ENCODE results near the gene FSTL5.

FSTL5 gene

GRCh38 chr4:161444626-161445025 lies 719.2 kb downstream of the FSTL5 start:
- no peak for DNase-seq (ENCODE audit: low spot score)

DNA sequence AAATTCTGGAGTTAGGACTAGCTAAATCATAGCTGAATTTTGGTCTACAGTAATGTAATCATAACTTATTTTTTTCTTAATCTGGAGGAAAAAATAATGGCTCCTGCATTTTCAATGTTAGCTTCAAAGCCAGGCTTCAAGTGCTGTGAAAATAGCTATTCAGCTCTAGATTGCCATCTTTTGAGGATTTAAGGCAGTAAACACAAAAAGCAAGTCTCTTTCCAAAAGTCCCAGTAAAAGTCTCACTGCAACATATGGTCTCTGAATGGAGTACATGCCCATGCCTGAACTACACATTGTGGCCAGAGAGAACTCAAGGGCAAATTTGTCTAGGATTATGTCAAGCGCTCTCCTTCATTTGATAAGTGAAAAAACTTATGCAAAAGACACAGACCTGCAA lies 720.9 kb downstream of the FSTL5 start:
- DNase-seq (ENCODE audit: low spot score) = no peak

- DNase-seq (ENCODE audit: low spot score) = no peak
These were observed 725.7 kb downstream of the FSTL5 start for GRCh38 chr4:161438096-161438495.

- DNase-seq (ENCODE audit: low spot score) = no peak
These were observed 735.4 kb downstream of the FSTL5 start for GRCh38 chr4:161428180-161428965.

- DNase-seq (ENCODE audit: low spot score) = no peak
These were observed 744.0 kb downstream of the FSTL5 start for GRCh38 chr4:161419822-161420221.

DNA sequence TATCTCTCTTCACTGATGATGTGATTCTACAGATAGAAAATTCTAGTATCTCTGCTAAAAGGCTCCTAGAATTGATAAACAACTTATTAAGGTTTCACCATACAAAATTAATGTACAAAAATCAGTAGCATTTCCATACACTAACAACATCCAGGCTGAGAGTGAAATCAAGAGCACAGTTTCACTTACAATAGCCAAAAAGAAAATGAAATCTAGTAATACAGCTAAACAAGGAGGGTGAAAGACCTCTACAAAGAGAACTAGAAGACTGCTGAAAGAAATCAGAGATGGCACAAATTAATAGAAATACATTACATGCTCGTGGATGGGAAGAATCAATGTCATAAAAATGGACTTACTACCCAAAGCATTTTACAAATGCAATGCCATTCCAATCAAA lies 751.9 kb downstream of the FSTL5 start:
- DNase-seq (ENCODE audit: low spot score) = no peak

- no peak for DNase-seq (ENCODE audit: low spot score)
These were observed 759.3 kb downstream of the FSTL5 start for GRCh38 chr4:161404346-161405110.

DNA sequence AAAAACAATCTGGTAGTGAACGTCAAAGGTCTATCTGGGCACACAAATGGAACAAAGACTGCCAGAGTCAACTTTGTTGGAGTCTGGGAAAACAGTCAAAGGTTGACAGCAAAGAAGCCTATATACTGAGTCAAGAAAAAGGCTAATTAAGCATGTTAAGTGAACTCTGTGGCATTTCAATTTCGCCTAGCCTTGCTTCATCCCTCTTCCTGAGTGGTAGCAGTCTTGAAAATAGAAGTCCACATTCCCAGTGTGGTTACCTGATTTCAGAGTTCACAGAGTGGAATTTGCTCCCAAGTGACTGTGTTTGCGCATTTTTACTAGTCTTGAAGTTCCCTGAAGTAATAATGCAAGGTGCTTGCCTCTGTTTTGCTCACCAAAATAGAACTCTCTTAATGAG lies 760.0 kb downstream of the FSTL5 start:
- no peak for DNase-seq (ENCODE audit: low spot score)

DNA sequence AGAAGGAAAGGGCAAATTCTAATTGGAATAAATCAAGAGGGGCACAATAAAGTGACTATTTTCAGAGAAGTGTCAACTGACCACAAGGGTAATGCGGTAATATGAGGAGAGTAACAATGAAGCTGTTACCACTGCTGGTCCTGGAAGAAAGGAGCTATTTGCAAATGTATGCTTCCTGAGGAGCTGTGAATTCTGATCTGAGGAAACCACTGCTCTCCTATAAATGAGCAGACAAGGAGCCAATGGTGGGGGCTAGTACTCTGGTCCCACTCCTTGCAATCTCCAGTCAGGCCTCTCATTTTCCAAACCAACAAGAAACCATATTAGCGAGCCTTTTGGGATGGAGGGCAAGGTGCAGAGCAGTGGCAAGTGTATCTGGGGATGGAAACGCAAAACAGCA lies 770.2 kb downstream of the FSTL5 start:
- no peak for DNase-seq (ENCODE audit: low spot score)

DNA sequence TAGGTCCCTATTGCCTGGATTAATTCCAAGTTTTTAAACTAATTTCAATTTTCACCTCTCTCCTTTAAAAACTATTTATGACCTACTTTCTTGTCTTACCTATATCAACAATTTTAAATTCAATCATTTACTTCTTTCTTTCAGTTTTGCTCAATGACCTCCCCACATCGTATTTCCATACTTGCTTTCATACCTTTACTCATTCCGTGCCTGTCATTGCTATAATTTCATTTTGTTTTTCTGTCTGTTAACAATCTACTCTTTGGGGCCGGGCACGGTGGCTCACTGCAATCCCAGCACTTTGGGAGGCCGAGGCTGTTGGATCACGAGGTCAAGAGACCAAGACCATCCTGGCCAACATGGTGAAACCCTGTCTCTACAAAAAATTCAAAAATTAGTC lies 781.1 kb downstream of the FSTL5 start:
- no peak for DNase-seq (ENCODE audit: low spot score)

DNA sequence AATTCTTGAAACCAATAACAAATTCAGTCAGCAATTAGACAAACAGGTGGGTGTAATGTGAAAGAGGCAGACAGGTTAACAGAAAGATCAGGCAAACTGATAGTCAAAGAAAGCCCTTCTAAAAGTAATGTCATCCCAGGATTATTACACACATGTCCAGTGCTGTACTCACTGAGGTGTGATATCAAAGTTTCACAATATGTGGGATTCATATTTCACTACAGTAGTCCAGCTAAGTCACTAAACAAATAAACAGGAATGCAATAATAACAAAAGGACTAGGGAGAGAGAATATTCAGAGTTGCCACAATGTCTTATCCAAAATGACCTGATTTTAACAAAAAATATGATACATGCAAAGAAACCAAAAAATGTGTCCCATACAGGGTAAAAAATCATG lies 787.5 kb downstream of the FSTL5 start:
- DNase-seq (ENCODE audit: low spot score) = no peak

GRCh38 chr4:161364681-161365080 lies 799.1 kb downstream of the FSTL5 start:
- no peak for DNase-seq (ENCODE audit: low spot score)

DNA sequence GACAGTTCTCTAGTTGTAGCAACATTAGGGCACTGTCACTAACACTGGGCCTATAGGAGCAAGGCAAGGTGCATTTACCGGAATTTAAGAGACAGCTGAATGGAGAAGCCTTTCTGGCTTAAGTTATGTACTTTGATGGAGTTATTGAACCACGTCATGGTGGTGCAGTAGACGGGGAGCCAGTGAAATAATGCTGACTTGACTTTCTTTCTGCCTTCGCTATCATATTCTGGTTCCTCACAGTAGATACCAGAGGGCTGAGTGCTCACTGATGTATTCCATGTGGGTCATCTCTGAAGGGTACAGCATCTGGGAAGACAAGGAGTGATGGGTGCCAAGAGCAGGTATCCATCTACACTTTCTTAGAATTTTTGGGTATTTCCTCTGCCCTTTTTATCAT lies 802.8 kb downstream of the FSTL5 start:
- DNase-seq (ENCODE audit: low spot score) = no peak

- DNase-seq (ENCODE audit: low spot score) = no peak
These were observed 804.3 kb downstream of the FSTL5 start for GRCh38 chr4:161359491-161359890.

DNA sequence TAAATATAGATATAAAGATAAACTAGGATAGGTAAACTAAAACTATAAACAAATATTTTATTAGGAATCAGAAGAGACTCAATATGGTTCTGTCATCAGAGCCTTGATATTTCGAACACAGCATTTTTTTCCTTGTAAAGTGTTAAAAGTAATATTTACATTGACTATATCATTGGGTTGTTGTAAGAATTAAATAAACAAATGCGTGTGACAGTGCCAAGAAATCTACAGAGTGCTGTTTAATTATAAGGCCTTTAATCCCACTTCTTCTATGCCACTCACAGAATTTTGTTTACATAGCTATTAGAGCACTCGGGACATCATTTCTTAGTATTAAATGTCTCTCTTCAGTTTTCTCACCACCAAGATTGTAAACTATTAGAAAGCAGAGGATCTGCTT lies 807.4 kb downstream of the FSTL5 start:
- DNase-seq (ENCODE audit: low spot score) = no peak

DNA sequence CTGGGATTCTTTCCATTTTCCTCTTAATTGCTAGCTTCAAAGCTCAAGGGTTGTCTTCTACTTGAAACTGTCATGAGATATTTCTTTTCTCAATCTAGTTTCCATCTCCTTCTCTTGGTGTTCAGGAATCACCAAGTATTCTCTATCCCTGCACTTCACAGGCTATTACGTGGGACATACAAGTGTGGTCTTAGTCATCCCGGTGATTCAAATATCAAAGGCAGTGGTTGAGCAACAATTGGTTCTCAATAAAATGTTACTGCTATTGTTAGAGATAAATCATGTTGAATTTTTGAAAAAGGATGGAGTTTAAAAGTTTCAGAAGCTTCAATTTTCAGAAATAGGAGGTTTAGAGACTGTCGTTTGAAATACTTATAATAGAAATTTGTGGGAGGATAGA lies 812.9 kb downstream of the FSTL5 start:
- DNase-seq (ENCODE audit: low spot score) = no peak

DNA sequence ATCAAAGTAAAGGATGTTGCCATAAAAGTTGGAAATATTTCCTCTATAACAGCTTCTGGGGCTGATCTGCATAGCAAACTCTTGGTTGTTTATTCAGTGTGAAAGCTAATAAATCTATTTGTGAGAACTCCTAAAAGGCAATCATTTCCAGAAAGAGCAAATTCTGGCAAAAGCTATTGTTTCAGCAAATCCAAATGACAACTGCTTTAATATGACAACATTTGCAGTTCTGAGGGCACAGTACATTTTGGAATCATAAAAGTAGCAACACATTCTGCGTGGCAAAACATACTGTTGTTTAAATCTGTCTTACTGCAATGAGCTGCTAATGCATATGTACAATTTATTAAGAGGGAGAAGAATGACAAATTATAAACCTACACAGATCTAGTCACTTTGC lies 818.1 kb downstream of the FSTL5 start:
- no peak for DNase-seq (ENCODE audit: low spot score)

GRCh38 chr4:161343569-161343950 lies 820.2 kb downstream of the FSTL5 start:
- no peak for DNase-seq (ENCODE audit: low spot score)

DNA sequence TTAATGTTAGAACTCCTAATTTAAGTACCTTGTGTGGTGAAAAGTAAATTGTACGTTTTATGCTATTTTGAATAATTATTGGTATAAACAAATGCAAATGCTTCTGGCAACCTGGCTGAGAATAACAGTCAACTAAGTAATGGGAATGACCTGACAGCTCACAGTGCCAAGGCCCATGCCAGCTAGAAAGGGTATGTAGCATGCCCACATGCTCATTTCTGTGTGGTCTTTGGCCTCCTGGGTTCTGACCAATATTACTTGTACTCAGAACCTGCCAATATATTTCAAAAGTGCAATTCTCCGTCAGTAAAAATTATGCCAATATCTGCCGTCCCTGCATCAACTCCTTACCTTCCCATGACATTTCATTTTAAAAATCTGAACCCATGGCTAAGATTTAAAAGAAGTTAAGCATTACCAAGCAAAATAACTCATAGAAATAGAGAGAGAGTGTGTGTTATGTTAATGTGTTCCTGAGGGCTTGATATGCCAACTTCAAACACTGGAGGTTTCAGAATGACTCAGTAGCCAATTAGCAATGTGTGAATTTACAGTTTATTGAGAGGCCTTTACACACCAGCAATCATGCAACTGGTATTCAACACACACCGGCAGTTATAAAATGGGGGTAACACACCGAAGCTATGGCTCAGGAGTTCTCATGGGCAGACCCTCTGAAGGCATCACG lies 820.8 kb downstream of the FSTL5 start:
- no peak for DNase-seq (ENCODE audit: low spot score)

- no peak for DNase-seq (ENCODE audit: low spot score)
These were observed 827.2 kb downstream of the FSTL5 start for GRCh38 chr4:161336621-161337020.

GRCh38 chr4:161336016-161336530 lies 827.7 kb downstream of the FSTL5 start:
- DNase-seq (ENCODE audit: low spot score) = no peak
